SK-N-SH (cell line): Measurements from ENCODE around the gene CD320. TPM values are rescaled to one million over a fixed set of nuclear protein-coding genes. Genes with fewer than 3 reads are reported as not detected.
"Not testable (repeated sequence)": the region's sequence is repeated elsewhere in the genome, so short reads cannot be mapped to it uniquely, and the experiment has no call there.

Experiments
- CTCF ChIA-PET: fragments of 300-600, 350-600 bp; formaldehyde crosslinking; extraction: SDS; loops from one replicate; lab custom pipeline; 2021; lab: Yijun Ruan, JAX
- POLR2A ChIA-PET: fragments of 350-600 bp; sonication (Branson Sonifier 250); formaldehyde crosslinking; extraction: SDS; loops from one replicate; lab custom pipeline; 2020; ENCODE audit warnings: antibody characterized with exemption, inconsistent platforms; lab: Yijun Ruan, JAX
- DNase-seq: peaks from one replicate; pipeline ENCODE4 v3.0.0; 2012
- H2AFZ ChIP-seq: fragments of 200-600 bp; sonication (generic); 2 replicates; pipeline ENCODE4 v1.8.1; 2016; ENCODE audit warnings: antibody characterized with exemption, mild to moderate bottlenecking, low read depth
- H3F3A ChIP-seq: fragments of 200-600 bp; sonication (generic); replicated peaks from 2 replicates; pipeline ENCODE3; 2016; ENCODE audit warnings: antibody characterized with exemption, mild to moderate bottlenecking; ENCODE audit not compliant: insufficient read depth
- H3K27ac ChIP-seq, 2 experiments: fragments of 200-500 bp in 1 of 2; fragments of 200-600 bp in 1 of 2; sonication (Bioruptor generic) in 1 of 2; sonication (generic), shearing (Covaris generic) in 1 of 2; 2 replicates each; pipeline versions ENCODE4 v1.5.1 to v1.6.1; 2014 to 2016; ENCODE audit warnings: low read depth in 2 of 2, inconsistent platforms in 1 of 2, low read length in 1 of 2, mild to moderate bottlenecking in 1 of 2, mixed read lengths in 1 of 2
- H3K27me3 ChIP-seq: fragments of 200-600 bp; sonication (generic), shearing (Covaris generic); 2 replicates; pipeline ENCODE4 v1.6.1; 2016; ENCODE audit warnings: mixed run types; ENCODE audit not compliant: insufficient read depth
- H3K36me3 ChIP-seq, 2 experiments: fragments of 200-500 bp in 1 of 2; fragments of 200-600 bp in 1 of 2; sonication (Bioruptor generic) in 1 of 2; sonication (generic) in 1 of 2; replicated peaks in 1 of 2; 2 replicates each; pipeline versions ENCODE3 to v1.5.1; 2014 to 2016; ENCODE audit warnings: low read length in 1 of 2, mild to moderate bottlenecking in 1 of 2; ENCODE audit not compliant: insufficient read depth in 2 of 2, control insufficient read depth in 1 of 2
- H3K4me1 ChIP-seq, 2 experiments: fragments of 200-500 bp in 1 of 2; fragments of 200-600 bp in 1 of 2; sonication (Bioruptor generic) in 1 of 2; sonication (generic), shearing (Covaris generic) in 1 of 2; 2 replicates each; pipeline versions ENCODE4 v1.5.1 to v1.6.1; 2014 to 2016; ENCODE audit warnings: low read depth in 1 of 2, low read length in 1 of 2, mixed run types in 1 of 2; ENCODE audit not compliant: insufficient read depth in 2 of 2, control insufficient read depth in 1 of 2
- H3K4me2 ChIP-seq: fragments of 200-600 bp; sonication (generic), shearing (Covaris generic); 2 replicates; pipeline ENCODE4 v1.6.1; 2017; ENCODE audit warnings: mixed run types
- H3K4me3 ChIP-seq, 2 experiments: fragments of 200-500 bp in 1 of 2; fragments of 200-600 bp in 1 of 2; sonication (Bioruptor generic) in 1 of 2; sonication (generic), shearing (Covaris generic) in 1 of 2; 2 replicates each; pipeline versions ENCODE4 v1.5.1 to v1.8.1; 2014 to 2016; ENCODE audit warnings: low read depth in 2 of 2, inconsistent platforms in 1 of 2, low read length in 1 of 2, mild to moderate bottlenecking in 1 of 2, mixed read lengths in 1 of 2, moderate library complexity in 1 of 2
- H3K79me2 ChIP-seq: fragments of 200-600 bp; sonication (generic); 2 replicates; pipeline ENCODE4 v1.8.1; 2017; ENCODE audit warnings: mild to moderate bottlenecking; ENCODE audit not compliant: insufficient read depth
- H3K9ac ChIP-seq: fragments of 200-600 bp; sonication (generic); 2 replicates; pipeline ENCODE4 v1.6.1; 2017; ENCODE audit warnings: mixed run types
- H3K9me2 ChIP-seq: fragments of 200-600 bp; sonication (generic); 2 replicates; pipeline ENCODE4 v1.6.1; 2017; ENCODE audit warnings: mixed run types
- H3K9me3 ChIP-seq: fragments of 200-600 bp; sonication (generic); 2 replicates; pipeline ENCODE4 v1.6.1; 2017; ENCODE audit warnings: mixed run types, mild to moderate bottlenecking, moderate library complexity
- H4K20me1 ChIP-seq: fragments of 200-600 bp; sonication (generic); 2 replicates; pipeline ENCODE4 v1.6.1; 2017; ENCODE audit warnings: mild to moderate bottlenecking, mixed run types; ENCODE audit not compliant: insufficient read depth
- ELF1 ChIP-seq: IDR thresholded peaks from 2 replicates; pipeline ENCODE4 v1.4.0; 2012
- EP300 ChIP-seq, 2 experiments: IDR thresholded peaks; 2 replicates each; pipeline versions ENCODE4 v1.4.0 to v1.6.1; 2012; ENCODE audit warnings: borderline replicate concordance in 1 of 2, low read depth in 1 of 2, low read length in 1 of 2
- EZH2phosphoT487 ChIP-seq: fragments of 200-600 bp; sonication (generic); IDR thresholded peaks from 2 replicates; pipeline ENCODE4 v1.6.1; 2017; ENCODE audit warnings: low read depth, mixed run types, mild to moderate bottlenecking, antibody characterized with exemption, moderate library complexity, borderline replicate concordance
- FOSL2 ChIP-seq: IDR thresholded peaks from 2 replicates; pipeline ENCODE4 v1.4.0; 2012; ENCODE audit warnings: low read depth, mild to moderate bottlenecking, moderate library complexity, borderline replicate concordance
- MEF2A ChIP-seq: IDR thresholded peaks from 2 replicates; pipeline ENCODE4 v1.4.0; 2012; ENCODE audit warnings: low read depth, borderline replicate concordance
- NFIC ChIP-seq: IDR thresholded peaks from 2 replicates; pipeline ENCODE4 v1.4.0; 2012; ENCODE audit warnings: borderline replicate concordance
- NRF1 ChIP-seq: IDR thresholded peaks from 2 replicates; pipeline ENCODE4 v1.6.1; 2012; ENCODE audit warnings: low read depth, mild to moderate bottlenecking, low read length
- PBX3 ChIP-seq: IDR thresholded peaks from 2 replicates; pipeline ENCODE4; 2012
- RCOR1 ChIP-seq: fragments of 150-350 bp; IDR thresholded peaks from 2 replicates; pipeline ENCODE4 v1.6.1; 2017; ENCODE audit warnings: antibody characterized with exemption, low read length
- RXRA ChIP-seq: IDR thresholded peaks from 2 replicates; pipeline ENCODE4 v1.4.0; 2012; ENCODE audit warnings: low read depth, mild to moderate bottlenecking, borderline replicate concordance
- SIN3A ChIP-seq: IDR thresholded peaks from 2 replicates; pipeline ENCODE4 v1.6.1; 2012; ENCODE audit warnings: low read depth, mild to moderate bottlenecking, low read length, moderate library complexity, borderline replicate concordance
- TCF12 ChIP-seq: IDR thresholded peaks from 2 replicates; pipeline ENCODE4 v1.4.0; 2012
- YY1 ChIP-seq: IDR thresholded peaks from 2 replicates; pipeline ENCODE4 v1.4.0; 2012; ENCODE audit warnings: low read depth, mild to moderate bottlenecking
- ZBTB33 ChIP-seq: IDR thresholded peaks from 2 replicates; pipeline ENCODE4 v1.4.0; 2012; ENCODE audit warnings: low read depth, borderline replicate concordance
- WGBS: methylation state at CpG from one replicate; pipeline ENCODE4 v1.1.6; 2017; ENCODE audit warnings: low lambda C conversion rate; 5-methylcytosine and 5-hydroxymethylcytosine counted together
- polyA plus RNA-seq, 3 experiments: library from polyadenylated mRNA; depleted of rRNA; stranded (reverse); fragments of >200 nt; gene quantifications; 2 replicates each; pipeline ENCODE4 v1.2.3, GENCODE V29; 2012

CD320 gene
- polyA plus RNA-seq, 1 of the 3 experiments (the other 2 are of a cell fraction), result 129 TPM

- 91% methylated on average over 3 of the region's 3 CpGs for WGBS
- no peaks in the 10 kb centered on the region for H3F3A ChIP-seq
- H3K36me3 ChIP-seq, result no peaks in the 10 kb centered on the region
- CTCF ChIA-PET, result interaction anchor here (0.7 to 4.5 kb wide), 12 partner anchors 9 to 336 kb away, joined by 3 to 13 read pairs (median 4); partner anchors contain the start of gene TIMM44
- no peak overlapping the region for H3K4me2 ChIP-seq
- DNase-seq, result no peak
- H3K27me3 ChIP-seq, result no peaks in the 10 kb centered on the region; the same call in 1 of the 2 replicates
- H3K27ac ChIP-seq, result no peak overlapping the region
- H4K20me1 ChIP-seq, result no peaks in the 10 kb centered on the region
- H2AFZ ChIP-seq, result no peak overlapping the region
- no peaks in the 10 kb centered on the region for H3K79me2 ChIP-seq
- POLR2A ChIA-PET, result no interaction called here
- no peak overlapping the region for H3K4me3 ChIP-seq
- H3K9me3 ChIP-seq, result no peaks in the 10 kb centered on the region
- TF ChIP-seq NRF1, result no peak
- TF ChIP-seq FOSL2, result no peak
- no peak for TF ChIP-seq ZBTB33
- no peak for TF ChIP-seq YY1
- no peak for TF ChIP-seq ELF1
- TF ChIP-seq NFIC, result no peak
- no peak for TF ChIP-seq EZH2phosphoT487
- TF ChIP-seq RCOR1, result no peak
- TF ChIP-seq, all 33 proteins: peak for 0
- no peaks in the 10 kb centered on the region for H3K9me2 ChIP-seq
- peaks cover 0 to 4% of the 10 kb centered on the region in 2 experiments; a peak in 1 of 4 replicates for H3K4me1 ChIP-seq
- H3K9ac ChIP-seq, result no peak overlapping the region
Observed at GRCh38 chr19:8269724-8270123, 38.4 kb downstream of the CD320 start.

- no peak overlapping the region for H3K27ac ChIP-seq
- H3K79me2 ChIP-seq, result no peaks in the 10 kb centered on the region
- no peak overlapping the region for H3K4me3 ChIP-seq
- peaks cover 0 to 4% of the 10 kb centered on the region in 2 experiments; a peak in 1 of 4 replicates for H3K4me1 ChIP-seq
- 73% methylated on average over 3 of the region's 3 CpGs for WGBS
- H3K4me2 ChIP-seq, result no peak overlapping the region
- no peaks in the 10 kb centered on the region for H3K36me3 ChIP-seq
- CTCF ChIA-PET, result interaction anchor here (1.1 to 4.5 kb wide), 3 partner anchors 12 to 322 kb away, joined by 4 to 10 read pairs (median 9); partner anchors contain the start of gene TIMM44
- H4K20me1 ChIP-seq, result no peaks in the 10 kb centered on the region
- POLR2A ChIA-PET, result no interaction called here
- no peak for DNase-seq
- TF ChIP-seq SIN3A (no peak), EP300 (IDR thresholded peaks at IDR 0.05; ENCODE audit: borderline replicate concordance in 1 of 2, low read depth in 1 of 2, low read length in 1 of 2) (no peak), TCF12 (no peak), PBX3 (no peak), RXRA (no peak), MEF2A (no peak)
- no peaks in the 10 kb centered on the region; the same call in 1 of the 2 replicates for H3K27me3 ChIP-seq
- H3K9ac ChIP-seq, result no peak overlapping the region
- H3K9me3 ChIP-seq, result no peaks in the 10 kb centered on the region
- H2AFZ ChIP-seq, result no peak overlapping the region
- no peaks in the 10 kb centered on the region for H3F3A ChIP-seq
- H3K9me2 ChIP-seq, result no peaks in the 10 kb centered on the region
Observed at GRCh38 chr19:8265872-8266271, 42.3 kb downstream of the CD320 start.

GRCh38 chr19:8264248-8264647 is 43.9 kb downstream of the CD320 start:
- H3K27ac ChIP-seq, H3K4me2 ChIP-seq, H3K9ac ChIP-seq, H4K20me1 ChIP-seq, H3K27me3 ChIP-seq, H3F3A ChIP-seq, H3K79me2 ChIP-seq, H2AFZ ChIP-seq, H3K36me3 ChIP-seq, H3K9me2 ChIP-seq, H3K4me3 ChIP-seq, POLR2A ChIA-PET, DNase-seq, H3K4me1 ChIP-seq, H3K9me3 ChIP-seq: not testable (repeated sequence)
- 69% methylated on average over 4 of the region's 4 CpGs for WGBS
- CTCF ChIA-PET, result interaction anchor here (0.9 to 1.7 kb wide), 6 partner anchors 9 to 320 kb away, joined by 3 to 5 read pairs (median 4); no protein-coding TSS in a partner anchor
